MM.1S (cell line): ENCODE data around the gene MARVELD3.

Source experiments
- DNase-seq: peaks from one replicate; pipeline ENCODE4 v3.0.0-alpha.2; 2015
- H2AFZ ChIP-seq: fragments of 300-600 bp; sonication (generic); 2 replicates; pipeline ENCODE4 v1.6.0; 2016; ENCODE audit warnings: antibody characterized with exemption, low read length
- H3F3A ChIP-seq: fragments of 300-600 bp; sonication (generic); 2 replicates; pipeline ENCODE4 v1.6.1; 2016; ENCODE audit warnings: mild to moderate bottlenecking, antibody characterized with exemption, low read length, moderate library complexity, mixed read lengths; ENCODE audit not compliant: insufficient read depth
- H3K27ac ChIP-seq: fragments of 300-600 bp; sonication (generic); 2 replicates; pipeline ENCODE4 v1.5.1; 2016; ENCODE audit warnings: mild to moderate bottlenecking, low read length
- H3K27me3 ChIP-seq: fragments of 300-600 bp; sonication (generic); replicated peaks from 2 replicates; pipeline ENCODE4 v1.6.0; 2016; ENCODE audit warnings: low read length; ENCODE audit not compliant: insufficient read depth
- H3K36me3 ChIP-seq: fragments of 300-600 bp; sonication (generic); replicated peaks from 2 replicates; pipeline ENCODE4 v1.6.1; 2016; ENCODE audit warnings: mild to moderate bottlenecking, low read length, mixed read lengths; ENCODE audit not compliant: insufficient read depth
- H3K4me1 ChIP-seq: fragments of 300-600 bp; sonication (generic); 2 replicates; pipeline ENCODE4 v1.6.1; 2016; ENCODE audit warnings: low read length, mixed read lengths
- H3K4me2 ChIP-seq: fragments of 300-600 bp; sonication (generic); 2 replicates; pipeline ENCODE4 v1.6.0; 2016; ENCODE audit warnings: low read depth, low read length
- H3K4me3 ChIP-seq: fragments of 300-600 bp; sonication (generic); 2 replicates; pipeline ENCODE4 v1.5.1; 2016; ENCODE audit warnings: low read length, mixed read lengths
- H3K79me2 ChIP-seq: fragments of 300-600 bp; sonication (generic); 2 replicates; pipeline ENCODE4 v1.6.1; 2016; ENCODE audit warnings: mixed run types, low read length, mixed read lengths
- H3K9ac ChIP-seq: fragments of 300-600 bp; sonication (generic); 2 replicates; pipeline ENCODE4 v1.6.1; 2016; ENCODE audit warnings: low read length, mixed read lengths
- H3K9me2 ChIP-seq: fragments of 300-600 bp; sonication (generic); replicated peaks from 2 replicates; pipeline ENCODE4 v1.6.1; 2016; ENCODE audit warnings: mild to moderate bottlenecking, low read length, mixed read lengths; ENCODE audit not compliant: insufficient read depth
- H3K9me3 ChIP-seq: fragments of 300-600 bp; sonication (generic); replicated peaks from 2 replicates; pipeline ENCODE4 v1.6.1; 2016; ENCODE audit warnings: mild to moderate bottlenecking, low read length, mixed read lengths; ENCODE audit not compliant: insufficient read depth
- H4K20me1 ChIP-seq: fragments of 300-600 bp; sonication (generic); 2 replicates; pipeline ENCODE4 v1.6.1; 2016; ENCODE audit warnings: mild to moderate bottlenecking, low read length, moderate library complexity, mixed read lengths; ENCODE audit not compliant: insufficient read depth
- EZH2 ChIP-seq: fragments of 300-600 bp; sonication (generic); optimal IDR thresholded peaks from 2 replicates; pipeline ENCODE3; 2017; ENCODE audit warnings: low read depth, mild to moderate bottlenecking, antibody characterized with exemption, low read length, mixed read lengths
- EZH2phosphoT487 ChIP-seq: fragments of 300-600 bp; sonication (generic); IDR thresholded peaks from 2 replicates; pipeline ENCODE4 v1.6.1; 2018; ENCODE audit warnings: antibody characterized with exemption, low read length
- TF ChIP-seq, protein P1 (sequence below): fragments of 300-600 bp; sonication (generic); IDR thresholded peaks from 2 replicates; pipeline ENCODE4 v1.5.1; 2016; ENCODE audit warnings: antibody characterized with exemption, low read length, mixed read lengths

MARVELD3 gene

DNA sequence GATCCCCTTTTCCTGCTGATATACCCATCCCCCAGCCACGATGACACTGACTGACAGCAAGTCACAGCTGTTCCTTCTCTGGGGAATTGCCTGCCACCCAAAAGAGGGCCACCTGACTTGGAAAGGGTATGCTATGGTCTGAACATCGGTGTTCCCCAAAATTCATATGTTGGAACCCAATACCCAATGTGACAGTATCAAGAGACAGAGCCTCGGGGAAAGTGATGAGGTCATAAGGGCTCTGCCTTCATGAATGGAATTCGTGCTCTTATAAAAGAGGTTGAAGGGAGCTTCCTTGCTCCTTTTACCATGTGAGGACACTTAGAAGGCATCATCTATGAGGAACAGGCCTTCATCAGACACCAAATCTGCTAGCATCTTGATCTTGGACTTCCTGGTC lies 7.6 kb upstream of the MARVELD3 start:
- no peaks in the 10 kb centered on the region for H4K20me1 ChIP-seq
- H3K79me2 ChIP-seq = no peaks in the 10 kb centered on the region
- H3F3A ChIP-seq = peaks cover 4% of the 10 kb centered on the region
- no peaks in the 10 kb centered on the region for H3K9me3 ChIP-seq
- H2AFZ ChIP-seq = no peak overlapping the region
- H3K36me3 ChIP-seq = no peaks in the 10 kb centered on the region
- H3K4me2 ChIP-seq = no peak overlapping the region
- H3K4me3 ChIP-seq = no peak overlapping the region
- DNase-seq = no peak
- no peak overlapping the region for H3K27ac ChIP-seq
- H3K9me2 ChIP-seq = no peaks in the 10 kb centered on the region
- no peak overlapping the region for H3K9ac ChIP-seq
- TF ChIP-seq EZH2phosphoT487 (no peak), EZH2 (no peak)
- TF ChIP-seq, protein P1, sequence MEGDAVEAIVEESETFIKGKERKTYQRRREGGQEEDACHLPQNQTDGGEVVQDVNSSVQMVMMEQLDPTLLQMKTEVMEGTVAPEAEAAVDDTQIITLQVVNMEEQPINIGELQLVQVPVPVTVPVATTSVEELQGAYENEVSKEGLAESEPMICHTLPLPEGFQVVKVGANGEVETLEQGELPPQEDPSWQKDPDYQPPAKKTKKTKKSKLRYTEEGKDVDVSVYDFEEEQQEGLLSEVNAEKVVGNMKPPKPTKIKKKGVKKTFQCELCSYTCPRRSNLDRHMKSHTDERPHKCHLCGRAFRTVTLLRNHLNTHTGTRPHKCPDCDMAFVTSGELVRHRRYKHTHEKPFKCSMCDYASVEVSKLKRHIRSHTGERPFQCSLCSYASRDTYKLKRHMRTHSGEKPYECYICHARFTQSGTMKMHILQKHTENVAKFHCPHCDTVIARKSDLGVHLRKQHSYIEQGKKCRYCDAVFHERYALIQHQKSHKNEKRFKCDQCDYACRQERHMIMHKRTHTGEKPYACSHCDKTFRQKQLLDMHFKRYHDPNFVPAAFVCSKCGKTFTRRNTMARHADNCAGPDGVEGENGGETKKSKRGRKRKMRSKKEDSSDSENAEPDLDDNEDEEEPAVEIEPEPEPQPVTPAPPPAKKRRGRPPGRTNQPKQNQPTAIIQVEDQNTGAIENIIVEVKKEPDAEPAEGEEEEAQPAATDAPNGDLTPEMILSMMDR = no peak
- peaks cover 16% of the 10 kb centered on the region for H3K4me1 ChIP-seq
- no peaks in the 10 kb centered on the region for H3K27me3 ChIP-seq

DNA sequence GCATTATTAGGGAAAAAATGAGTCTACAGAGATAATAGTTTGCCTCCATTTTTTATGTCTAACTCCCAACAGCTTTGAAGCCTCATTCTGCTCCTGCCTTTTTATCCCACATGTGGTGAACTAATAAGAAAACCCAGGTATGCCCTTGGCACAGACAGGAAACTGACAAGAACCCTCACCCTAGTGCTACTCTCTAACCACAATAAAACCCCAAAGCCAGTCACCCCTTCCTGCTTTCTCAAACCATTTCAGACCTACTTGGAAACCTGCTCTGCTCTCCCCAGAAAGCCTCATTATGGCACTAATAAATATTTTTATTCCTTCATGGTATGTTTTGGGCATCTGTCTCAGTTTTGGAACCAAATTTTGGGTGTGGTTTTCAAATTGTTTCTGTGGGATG lies 3.9 kb upstream of the MARVELD3 start:
- Histone ChIP-seq H3F3A (peaks cover 4% of the 10 kb centered on the region), H3K4me3 (no peak overlapping the region), H2AFZ (no peak overlapping the region), H3K9ac (no peak overlapping the region), H3K4me2 (peak overlapping the region; percentile 60), H4K20me1 (no peaks in the 10 kb centered on the region), H3K27me3 (no peaks in the 10 kb centered on the region), H3K9me3 (no peaks in the 10 kb centered on the region), H3K36me3 (no peaks in the 10 kb centered on the region), H3K4me1 (peaks cover 24% of the 10 kb centered on the region), H3K27ac (peak overlapping the region; percentile 23; the same call in 1 of the 2 replicates), H3K79me2 (peaks cover 3% of the 10 kb centered on the region; the same call in 1 of the 2 replicates), H3K9me2 (no peaks in the 10 kb centered on the region)
- peak; percentile 41 for DNase-seq
- TF ChIP-seq, protein P1 = no peak
- no peak for TF ChIP-seq EZH2phosphoT487
- TF ChIP-seq EZH2 = no peak

DNA sequence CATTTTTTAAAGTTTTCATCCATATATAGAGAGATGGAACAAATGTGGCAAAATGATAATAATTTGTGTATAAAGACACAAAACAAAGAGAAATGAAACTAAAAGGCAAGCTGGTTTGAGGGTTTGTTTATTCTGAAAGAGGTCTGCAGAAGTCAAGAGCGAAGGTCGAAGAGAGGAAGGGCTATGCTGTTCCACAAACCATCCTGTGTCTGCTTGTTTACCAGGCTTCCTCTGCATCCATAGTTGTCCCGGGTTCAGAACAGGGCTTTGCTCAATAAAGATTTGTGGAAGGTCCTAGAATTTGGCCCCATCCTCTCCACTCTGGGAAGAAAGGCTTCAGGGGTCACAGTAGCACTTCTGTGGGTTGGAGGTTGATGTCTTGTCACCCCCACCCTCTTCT lies 2.4 kb upstream of the MARVELD3 start:
- Histone ChIP-seq H4K20me1 (no peaks in the 10 kb centered on the region), H2AFZ (peak overlapping the region; percentile 73)
- TF ChIP-seq, protein P1 = no peak
- TF ChIP-seq EZH2phosphoT487 (no peak), EZH2 (no peak)

More for the DNA sequence above, 2.4 kb upstream of the MARVELD3 start:
- H3K4me1 ChIP-seq = peaks cover 24% of the 10 kb centered on the region
- DNase-seq = peak; percentile 59
- no peaks in the 10 kb centered on the region for H3K27me3 ChIP-seq
- H3F3A ChIP-seq = peaks cover 4% of the 10 kb centered on the region
- peak overlapping the region; percentile 30; the same call in 1 of the 2 replicates for H3K27ac ChIP-seq
- peak overlapping the region; percentile 12 for H3K4me3 ChIP-seq
- H3K9ac ChIP-seq = peak overlapping the region; percentile 5; the same call in 1 of the 2 replicates
- H3K9me2 ChIP-seq = no peaks in the 10 kb centered on the region
- H3K4me2 ChIP-seq = peak overlapping the region; percentile 50
- H3K9me3 ChIP-seq = no peaks in the 10 kb centered on the region
- H3K79me2 ChIP-seq = peaks cover 3% of the 10 kb centered on the region; the same call in 1 of the 2 replicates
- no peaks in the 10 kb centered on the region for H3K36me3 ChIP-seq
